BLaER1 (cell line): ENCODE measurements around the gene DLG2.

Source experiments
- H3K27ac ChIP-seq: shearing (Covaris generic); formaldehyde crosslinking; 2 replicates; pipeline ENCODE4 v1.8.1; 2022
- H3K27me3 ChIP-seq: shearing (Covaris generic); formaldehyde crosslinking; 2 replicates; pipeline ENCODE4 v1.8.1; 2022
- H3K36me3 ChIP-seq: shearing (Covaris generic); formaldehyde crosslinking; 2 replicates; pipeline ENCODE4 v1.8.1; 2022
- H3K4me1 ChIP-seq: shearing (Covaris generic); formaldehyde crosslinking; 2 replicates; pipeline ENCODE4 v1.8.1; 2022
- H3K4me2 ChIP-seq: shearing (Covaris generic); formaldehyde crosslinking; 2 replicates; pipeline ENCODE4 v1.8.1; 2022
- H3K4me3 ChIP-seq: shearing (Covaris generic); formaldehyde crosslinking; 2 replicates; pipeline ENCODE4 v1.8.1; 2022
- H3K9ac ChIP-seq: shearing (Covaris generic); formaldehyde crosslinking; 2 replicates; pipeline ENCODE4 v1.8.1; 2022
- H3K9me3 ChIP-seq: shearing (Covaris generic); formaldehyde crosslinking; 2 replicates; pipeline ENCODE4 v1.8.1; 2022
- H4K20me1 ChIP-seq: shearing (Covaris generic); formaldehyde crosslinking; 2 replicates; pipeline ENCODE4 v1.8.1; 2022
- Cebpa-rat ChIP-seq: shearing (Covaris generic); IDR thresholded peaks from 2 replicates; pipeline ENCODE4 v1.8.1; 2022

The DLG2 gene

GRCh38 chr11:85475660-85476517 lies 151.3 kb downstream of the DLG2 start:
- no peaks in the 10 kb centered on the region for H3K36me3 ChIP-seq
- no peak for TF ChIP-seq Cebpa-rat
- H3K9me3 ChIP-seq: peaks cover 15% of the 10 kb centered on the region
- no peak overlapping the region for H3K27ac ChIP-seq
- no peaks in the 10 kb centered on the region for H3K27me3 ChIP-seq
- H3K4me1 ChIP-seq: no peaks in the 10 kb centered on the region
- no peak overlapping the region for H3K4me2 ChIP-seq
- no peaks in the 10 kb centered on the region for H4K20me1 ChIP-seq
- H3K4me3 ChIP-seq: no peak overlapping the region
- no peak overlapping the region for H3K9ac ChIP-seq

GRCh38 chr11:85472953-85473352 lies 154.2 kb downstream of the DLG2 start:
- H3K9me3 ChIP-seq: peaks cover 15% of the 10 kb centered on the region
- no peak overlapping the region for H3K9ac ChIP-seq
- H3K4me2 ChIP-seq: no peak overlapping the region
- no peaks in the 10 kb centered on the region for H3K36me3 ChIP-seq
- no peaks in the 10 kb centered on the region for H4K20me1 ChIP-seq
- no peak overlapping the region for H3K27ac ChIP-seq
- no peak for TF ChIP-seq Cebpa-rat
- H3K27me3 ChIP-seq: no peaks in the 10 kb centered on the region
- no peak overlapping the region for H3K4me3 ChIP-seq
- no peaks in the 10 kb centered on the region for H3K4me1 ChIP-seq

GRCh38 chr11:85464283-85464682 lies 162.9 kb downstream of the DLG2 start:
- no peaks in the 10 kb centered on the region; the same call in 1 of the 2 replicates for H3K9me3 ChIP-seq
- H3K27me3 ChIP-seq: no peaks in the 10 kb centered on the region
- no peak overlapping the region for H3K4me2 ChIP-seq
- H3K4me3 ChIP-seq: no peak overlapping the region
- no peak overlapping the region for H3K9ac ChIP-seq
- no peak for TF ChIP-seq Cebpa-rat
- H3K27ac ChIP-seq: no peak overlapping the region
- no peaks in the 10 kb centered on the region for H4K20me1 ChIP-seq
- H3K36me3 ChIP-seq: no peaks in the 10 kb centered on the region
- no peaks in the 10 kb centered on the region for H3K4me1 ChIP-seq

GRCh38 chr11:85459304-85459703 lies 167.8 kb downstream of the DLG2 start:
- no peak for TF ChIP-seq Cebpa-rat
- no peak overlapping the region for H3K9ac ChIP-seq
- no peaks in the 10 kb centered on the region for H3K36me3 ChIP-seq
- no peaks in the 10 kb centered on the region for H3K4me1 ChIP-seq
- H3K4me3 ChIP-seq: no peak overlapping the region
- H3K4me2 ChIP-seq: no peak overlapping the region
- H3K9me3 ChIP-seq: peaks cover 11% of the 10 kb centered on the region; the same call in 1 of the 2 replicates
- H3K27me3 ChIP-seq: no peaks in the 10 kb centered on the region
- no peaks in the 10 kb centered on the region for H4K20me1 ChIP-seq
- H3K27ac ChIP-seq: no peak overlapping the region

GRCh38 chr11:85444479-85444878 lies 182.7 kb downstream of the DLG2 start:
- no peaks in the 10 kb centered on the region for H3K9me3 ChIP-seq
- no peak overlapping the region for H3K4me3 ChIP-seq
- no peaks in the 10 kb centered on the region for H3K27me3 ChIP-seq
- TF ChIP-seq Cebpa-rat: no peak
- H3K9ac ChIP-seq: no peak overlapping the region
- no peaks in the 10 kb centered on the region for H3K4me1 ChIP-seq
- no peak overlapping the region for H3K4me2 ChIP-seq
- H3K36me3 ChIP-seq: no peaks in the 10 kb centered on the region
- no peak overlapping the region for H3K27ac ChIP-seq
- no peaks in the 10 kb centered on the region for H4K20me1 ChIP-seq

- no peak for TF ChIP-seq Cebpa-rat
Observed at GRCh38 chr11:85440273-85440672, 186.9 kb downstream of the DLG2 start.

GRCh38 chr11:85438328-85438727 lies 188.8 kb downstream of the DLG2 start:
- no peaks in the 10 kb centered on the region for H3K4me1 ChIP-seq
- H3K9me3 ChIP-seq: peaks cover 18% of the 10 kb centered on the region
- no peak overlapping the region for H3K4me2 ChIP-seq
- no peak for TF ChIP-seq Cebpa-rat
- no peaks in the 10 kb centered on the region for H3K36me3 ChIP-seq
- H3K4me3 ChIP-seq: no peak overlapping the region
- H3K27me3 ChIP-seq: no peaks in the 10 kb centered on the region
- H4K20me1 ChIP-seq: no peaks in the 10 kb centered on the region
- H3K27ac ChIP-seq: no peak overlapping the region
- no peak overlapping the region for H3K9ac ChIP-seq

More at GRCh38 chr11:85440273-85440672, 186.9 kb downstream of the DLG2 start:
- no peak overlapping the region for H3K9ac ChIP-seq
- no peaks in the 10 kb centered on the region for H3K36me3 ChIP-seq
- peaks cover 10% of the 10 kb centered on the region for H3K9me3 ChIP-seq
- H4K20me1 ChIP-seq: no peaks in the 10 kb centered on the region
- H3K4me1 ChIP-seq: no peaks in the 10 kb centered on the region
- H3K4me3 ChIP-seq: no peak overlapping the region
- H3K27ac ChIP-seq: no peak overlapping the region
- H3K4me2 ChIP-seq: no peak overlapping the region
- no peaks in the 10 kb centered on the region for H3K27me3 ChIP-seq

- Histone ChIP-seq H3K4me1 (peaks cover 16% of the 10 kb centered on the region), H3K9ac (no peak overlapping the region), H3K36me3 (no peaks in the 10 kb centered on the region), H3K4me3 (no peak overlapping the region), H4K20me1 (no peaks in the 10 kb centered on the region), H3K27me3 (no peaks in the 10 kb centered on the region), H3K9me3 (peaks cover 25% of the 10 kb centered on the region), H3K4me2 (peak overlapping the region; percentile 71), H3K27ac (peak overlapping the region; percentile 19)
- no peak for TF ChIP-seq Cebpa-rat
Observed at GRCh38 chr11:85431319-85431718, 195.8 kb downstream of the DLG2 start.

GRCh38 chr11:85423794-85424193 lies 203.3 kb downstream of the DLG2 start:
- TF ChIP-seq Cebpa-rat: no peak
- Histone ChIP-seq H3K4me3 (no peak overlapping the region), H3K36me3 (no peaks in the 10 kb centered on the region), H3K4me1 (no peaks in the 10 kb centered on the region), H3K27me3 (no peaks in the 10 kb centered on the region), H3K9ac (no peak overlapping the region), H4K20me1 (no peaks in the 10 kb centered on the region), H3K27ac (no peak overlapping the region), H3K4me2 (no peak overlapping the region), H3K9me3 (peaks cover 5% of the 10 kb centered on the region; the same call in 1 of the 2 replicates)

- Histone ChIP-seq H3K4me2 (no peak overlapping the region), H3K27me3 (no peaks in the 10 kb centered on the region), H3K9me3 (peaks cover 5% of the 10 kb centered on the region; the same call in 1 of the 2 replicates), H4K20me1 (no peaks in the 10 kb centered on the region), H3K4me1 (no peaks in the 10 kb centered on the region), H3K36me3 (no peaks in the 10 kb centered on the region), H3K4me3 (no peak overlapping the region), H3K9ac (no peak overlapping the region), H3K27ac (no peak overlapping the region)
- TF ChIP-seq Cebpa-rat: no peak
Observed at GRCh38 chr11:85423316-85423715, 203.8 kb downstream of the DLG2 start.

GRCh38 chr11:85414175-85414574 lies 213.0 kb downstream of the DLG2 start:
- Histone ChIP-seq H3K9me3 (no peaks in the 10 kb centered on the region), H3K4me2 (no peak overlapping the region), H3K27me3 (no peaks in the 10 kb centered on the region), H3K27ac (no peak overlapping the region), H4K20me1 (no peaks in the 10 kb centered on the region), H3K9ac (no peak overlapping the region), H3K36me3 (no peaks in the 10 kb centered on the region), H3K4me3 (no peak overlapping the region), H3K4me1 (no peaks in the 10 kb centered on the region)
- no peak for TF ChIP-seq Cebpa-rat
